Smooth muscle cell (in vitro differentiated cells): ENCODE measurements around the gene MACF1. TPM values are rescaled to one million over a fixed set of nuclear protein-coding genes. Genes with fewer than 3 reads are reported as not detected.

Experiments
- DNase-seq: peaks from one replicate; lab custom pipeline; 2025; ENCODE audit not compliant: unreplicated experiment; lab: John Stamatoyannopoulos, UW
- H2AFZ ChIP-seq: fragments of 200-600 bp; sonication (generic); 2 replicates; pipeline ENCODE4 v1.6.0; 2016; ENCODE audit warnings: antibody characterized with exemption, low read depth, mild to moderate bottlenecking
- H3F3A ChIP-seq: fragments of 200-600 bp; sonication (generic); 2 replicates; pipeline ENCODE4 v1.6.0; 2017; ENCODE audit warnings: antibody characterized with exemption, low read depth
- H3K27ac ChIP-seq: fragments of 200-600 bp; sonication (generic); 2 replicates; pipeline ENCODE4 v1.5.1; 2016; ENCODE audit warnings: low read depth, mild to moderate bottlenecking
- H3K27me3 ChIP-seq: fragments of 200-600 bp; sonication (generic); 2 replicates; pipeline ENCODE4 v1.6.1; 2016; ENCODE audit warnings: low read depth, mild to moderate bottlenecking
- H3K36me3 ChIP-seq: fragments of 200-600 bp; sonication (generic); 2 replicates; pipeline ENCODE4 v1.5.1; 2016; ENCODE audit warnings: low read depth
- H3K4me1 ChIP-seq: fragments of 200-600 bp; sonication (generic); 2 replicates; pipeline ENCODE4 v1.5.1; 2016; ENCODE audit warnings: low read depth
- H3K4me2 ChIP-seq: fragments of 200-600 bp; sonication (generic); 2 replicates; pipeline ENCODE4 v1.6.0; 2016; ENCODE audit warnings: mild to moderate bottlenecking
- H3K4me3 ChIP-seq: fragments of 200-600 bp; sonication (generic); 2 replicates; pipeline ENCODE4 v1.5.1; 2016; ENCODE audit warnings: mild to moderate bottlenecking
- H3K79me2 ChIP-seq: fragments of 200-600 bp; sonication (generic); 2 replicates; pipeline ENCODE4 v1.6.0; 2016; ENCODE audit warnings: low read depth, mild to moderate bottlenecking
- H3K9ac ChIP-seq: fragments of 200-600 bp; sonication (generic); 2 replicates; pipeline ENCODE4 v1.6.0; 2016; ENCODE audit warnings: low read depth
- H3K9me3 ChIP-seq: fragments of 200-600 bp; sonication (generic); replicated peaks from 2 replicates; pipeline ENCODE4 v1.5.1; 2016; ENCODE audit warnings: low read depth
- H4K20me1 ChIP-seq: fragments of 200-600 bp; sonication (generic); 2 replicates; pipeline ENCODE4 v1.6.0; 2016; ENCODE audit warnings: low read depth
- WGBS: methylation state at CpG from one replicate; pipeline ENCODE4 v1.1.7; 2016; ENCODE audit warnings: low lambda C conversion rate; 5-methylcytosine and 5-hydroxymethylcytosine counted together
- polyA plus RNA-seq: library from polyadenylated mRNA; unstranded; fragments of >200 nt; fragmentation: Nextera tagmentation; extraction: Ambion mirVana; gene quantifications from 2 replicates; pipeline ENCODE4 v1.2.1, GENCODE V29; 2016
- total RNA-seq: library from RNA; depleted of rRNA; stranded (reverse); fragments of >200 nt; gene quantifications from 2 replicates; pipeline ENCODE4 v1.2.3, GENCODE V29; 2014
- TF ChIP-seq, protein P1 (sequence below): fragments of 200-600 bp; sonication (generic); IDR thresholded peaks from 2 replicates; pipeline ENCODE4 v1.5.1; 2017; ENCODE audit warnings: borderline replicate concordance, mild to moderate bottlenecking, antibody characterized with exemption; ENCODE audit not compliant: insufficient read depth, poor library complexity, severe bottlenecking

Gene MACF1
- total and polyA plus RNA-seq, 2 experiments from 2014 or later = 36.9 to 195 TPM

DNA sequence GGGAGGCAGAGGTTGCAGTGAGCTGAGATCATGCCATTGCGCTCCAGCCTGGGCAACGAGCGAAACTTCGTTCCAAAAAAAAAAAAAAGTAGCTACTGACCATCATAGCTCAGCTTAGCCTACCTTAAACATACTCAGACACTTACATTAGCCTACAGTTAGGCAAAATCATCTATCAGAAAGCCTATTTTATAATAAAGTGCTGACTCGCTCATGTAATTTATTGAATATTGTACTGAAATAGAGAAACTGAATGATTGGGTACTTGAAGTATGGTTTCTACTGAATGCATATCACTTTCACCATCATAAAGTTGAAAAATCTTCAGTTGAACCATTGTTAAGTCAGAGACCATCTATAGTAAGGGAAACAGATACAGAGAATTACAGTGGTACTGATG is 193.0 kb downstream of the MACF1 start:
- H4K20me1 ChIP-seq = peaks cover 28% of the 10 kb centered on the region
- H3K79me2 ChIP-seq = peaks cover 80% of the 10 kb centered on the region
- no peaks in the 10 kb centered on the region for H3K9me3 ChIP-seq
- H3K36me3 ChIP-seq = no peaks in the 10 kb centered on the region
- WGBS = 92% methylated on average over 5 of the region's 5 CpGs
- H3K4me2 ChIP-seq = peak overlapping the region; percentile 58
- peaks cover 38% of the 10 kb centered on the region for H3K4me1 ChIP-seq
- H2AFZ ChIP-seq = no peak overlapping the region
- peaks cover 38% of the 10 kb centered on the region for H3F3A ChIP-seq
- H3K27ac ChIP-seq = peak overlapping the region; percentile 95
- no peaks in the 10 kb centered on the region for H3K27me3 ChIP-seq
- H3K4me3 ChIP-seq = no peak overlapping the region
- DNase-seq = no peak
- TF ChIP-seq, protein P1, sequence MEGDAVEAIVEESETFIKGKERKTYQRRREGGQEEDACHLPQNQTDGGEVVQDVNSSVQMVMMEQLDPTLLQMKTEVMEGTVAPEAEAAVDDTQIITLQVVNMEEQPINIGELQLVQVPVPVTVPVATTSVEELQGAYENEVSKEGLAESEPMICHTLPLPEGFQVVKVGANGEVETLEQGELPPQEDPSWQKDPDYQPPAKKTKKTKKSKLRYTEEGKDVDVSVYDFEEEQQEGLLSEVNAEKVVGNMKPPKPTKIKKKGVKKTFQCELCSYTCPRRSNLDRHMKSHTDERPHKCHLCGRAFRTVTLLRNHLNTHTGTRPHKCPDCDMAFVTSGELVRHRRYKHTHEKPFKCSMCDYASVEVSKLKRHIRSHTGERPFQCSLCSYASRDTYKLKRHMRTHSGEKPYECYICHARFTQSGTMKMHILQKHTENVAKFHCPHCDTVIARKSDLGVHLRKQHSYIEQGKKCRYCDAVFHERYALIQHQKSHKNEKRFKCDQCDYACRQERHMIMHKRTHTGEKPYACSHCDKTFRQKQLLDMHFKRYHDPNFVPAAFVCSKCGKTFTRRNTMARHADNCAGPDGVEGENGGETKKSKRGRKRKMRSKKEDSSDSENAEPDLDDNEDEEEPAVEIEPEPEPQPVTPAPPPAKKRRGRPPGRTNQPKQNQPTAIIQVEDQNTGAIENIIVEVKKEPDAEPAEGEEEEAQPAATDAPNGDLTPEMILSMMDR = no peak
- H3K9ac ChIP-seq = no peak overlapping the region

DNA sequence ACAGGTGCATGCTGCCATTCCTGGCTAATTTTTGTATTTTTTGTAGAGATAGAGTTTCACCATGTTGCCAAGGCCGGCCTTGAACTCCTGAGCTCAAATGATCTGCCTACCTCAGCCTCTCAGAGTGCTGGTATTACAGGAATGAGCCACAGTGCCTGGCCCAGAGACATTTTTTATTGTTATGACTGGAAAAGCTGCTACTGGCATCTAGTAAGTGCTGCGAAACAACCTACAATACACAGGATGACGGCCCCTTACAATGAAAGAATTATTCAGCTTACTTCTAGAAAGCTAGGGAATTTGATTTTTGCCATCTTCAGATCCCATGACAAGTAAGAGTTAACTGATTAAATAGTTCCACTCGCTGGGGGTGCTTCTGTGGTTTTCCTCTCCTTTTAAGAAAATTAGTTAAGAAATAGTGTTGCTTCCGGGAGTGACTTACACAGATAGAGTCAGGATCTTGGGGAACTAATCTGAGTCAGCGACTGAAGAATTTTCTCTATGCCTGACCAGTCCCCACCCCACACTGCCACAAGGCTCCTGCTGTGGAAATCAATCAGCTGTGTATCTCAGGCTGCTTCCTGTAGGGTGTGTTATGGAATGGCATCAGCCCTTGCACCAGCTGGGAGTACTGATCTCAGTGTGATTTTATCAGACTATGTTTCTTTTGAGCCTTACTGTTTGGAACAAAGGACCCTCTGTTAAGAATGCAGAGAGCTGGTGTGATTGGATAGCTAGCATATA is 194.0 kb downstream of the MACF1 start:
- H3K4me2 ChIP-seq = peak overlapping the region; percentile 65

DNA sequence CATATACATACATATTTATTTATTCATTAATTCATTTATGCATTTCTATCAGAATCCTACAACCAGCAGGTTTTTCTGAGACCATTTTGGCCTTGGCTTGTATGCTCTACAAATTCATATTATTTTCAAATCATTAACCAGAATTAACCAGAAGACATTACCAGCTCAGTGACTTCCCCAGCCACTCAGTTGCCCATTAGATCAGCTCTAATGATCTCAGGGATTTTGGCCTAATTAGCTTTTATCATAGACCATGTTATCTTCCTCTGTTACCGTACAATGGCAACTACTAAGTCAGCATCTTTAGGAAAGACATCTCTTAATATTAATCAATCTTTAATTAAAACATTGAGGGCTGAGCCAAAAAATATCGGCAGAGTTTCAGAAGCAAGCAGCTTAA is 196.6 kb downstream of the MACF1 start:
- no peak for DNase-seq
- Histone ChIP-seq H4K20me1 (peaks cover 12% of the 10 kb centered on the region), H2AFZ (no peak overlapping the region), H3K9me3 (no peaks in the 10 kb centered on the region), H3K4me3 (no peak overlapping the region), H3F3A (peaks cover 38% of the 10 kb centered on the region), H3K4me1 (peaks cover 30% of the 10 kb centered on the region), H3K79me2 (peaks cover 79% of the 10 kb centered on the region), H3K9ac (no peak overlapping the region), H3K36me3 (no peaks in the 10 kb centered on the region), H3K4me2 (no peak overlapping the region), H3K27me3 (no peaks in the 10 kb centered on the region), H3K27ac (peak overlapping the region; percentile 18)
- WGBS = 91% methylated on average over 2 of the region's 2 CpGs
- TF ChIP-seq, protein P1 = no peak

More for the DNA sequence above, 194.0 kb downstream of the MACF1 start:
- Histone ChIP-seq H2AFZ (no peak overlapping the region), H3K4me1 (peaks cover 34% of the 10 kb centered on the region), H3F3A (peaks cover 38% of the 10 kb centered on the region), H3K36me3 (no peaks in the 10 kb centered on the region), H3K9ac (peak overlapping the region; percentile 56), H4K20me1 (peaks cover 25% of the 10 kb centered on the region), H3K9me3 (no peaks in the 10 kb centered on the region), H3K27me3 (no peaks in the 10 kb centered on the region), H3K4me3 (no peak overlapping the region), H3K79me2 (peaks cover 80% of the 10 kb centered on the region), H3K27ac (peak overlapping the region; percentile 95)
- peak; percentile 5 for DNase-seq
- TF ChIP-seq, protein P1 = no peak
- 22% methylated on average over 6 of the region's 6 CpGs for WGBS

DNA sequence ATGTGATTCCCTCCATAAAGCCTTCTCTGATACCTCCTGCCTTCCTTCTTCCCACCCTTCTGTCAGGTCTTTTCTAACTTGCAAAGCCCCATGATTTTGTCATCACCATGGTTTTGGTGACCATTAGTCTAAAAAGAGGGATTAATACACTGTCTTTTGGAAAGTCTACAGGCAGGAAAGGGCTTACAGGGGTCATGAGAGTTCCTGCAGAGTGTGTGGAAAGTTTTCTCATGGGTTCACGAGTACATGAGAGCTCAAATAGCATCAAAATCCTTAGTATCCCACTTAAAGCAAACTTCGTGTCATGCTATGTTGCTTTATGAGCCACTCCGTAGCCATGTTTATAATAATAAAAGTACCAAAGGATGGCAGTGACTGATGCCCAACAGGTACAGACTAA is 200.4 kb downstream of the MACF1 start:
- 66% methylated on average over 3 of the region's 3 CpGs for WGBS

More for the DNA sequence above, 200.4 kb downstream of the MACF1 start:
- no peak overlapping the region for H3K9ac ChIP-seq
- H3K4me1 ChIP-seq = peaks cover 33% of the 10 kb centered on the region
- no peak overlapping the region for H3K4me3 ChIP-seq
- no peak for DNase-seq
- H3K36me3 ChIP-seq = no peaks in the 10 kb centered on the region
- no peak overlapping the region for H2AFZ ChIP-seq
- TF ChIP-seq, protein P1 = no peak
- H3F3A ChIP-seq = peaks cover 27% of the 10 kb centered on the region
- no peak overlapping the region for H3K27ac ChIP-seq
- H3K79me2 ChIP-seq = peaks cover 70% of the 10 kb centered on the region
- peaks cover 42% of the 10 kb centered on the region for H4K20me1 ChIP-seq
- H3K9me3 ChIP-seq = no peaks in the 10 kb centered on the region
- H3K27me3 ChIP-seq = no peaks in the 10 kb centered on the region
- H3K4me2 ChIP-seq = no peak overlapping the region
